CD4-positive, alpha-beta memory T cell (primary cell): ENCODE measurements around the gene LIX1. TPM values are rescaled to one million over a fixed set of nuclear protein-coding genes. Genes with fewer than 3 reads are reported as not detected.

Experiments used
- CTCF ChIA-PET: fragments of 350-600 bp; sonication (Branson Sonifier 250); formaldehyde crosslinking; loops from one replicate; lab custom pipeline; 2021; ENCODE audit warnings: inconsistent platforms; ENCODE audit not compliant: partially characterized antibody; lab: Charles Lee
- POLR2A ChIA-PET: fragments of 350-600 bp; sonication (Branson Sonifier 250); formaldehyde crosslinking; loops from one replicate; lab custom pipeline; 2021; ENCODE audit not compliant: partially characterized antibody; lab: Charles Lee
- DNase-seq, 5 donors: peaks; one replicate each; pipeline versions ENCODE4 v3.0.0 to v3.0.0-alpha.2; 2020 to 2022; ENCODE audit warnings: mixed read lengths in 1 of 5
- H3K27ac ChIP-seq: one replicate; pipeline ENCODE4 v1.7.0; 2013; ENCODE audit warnings: low read depth, low read length
- H3K27me3 ChIP-seq: 2 replicates; pipeline ENCODE4 v1.7.0; 2013; ENCODE audit warnings: mild to moderate bottlenecking, low read length, moderate library complexity; ENCODE audit not compliant: insufficient read depth
- H3K36me3 ChIP-seq: 2 replicates; pipeline ENCODE4 v1.7.0; 2013; ENCODE audit warnings: mild to moderate bottlenecking, low read length, moderate library complexity; ENCODE audit not compliant: insufficient read depth
- H3K4me1 ChIP-seq: 2 replicates; pipeline ENCODE4 v1.7.0; 2013; ENCODE audit warnings: mild to moderate bottlenecking, low read length, moderate library complexity; ENCODE audit not compliant: insufficient read depth
- H3K4me3 ChIP-seq, 2 donors: one replicate each; pipeline ENCODE4 v1.7.0; 2013; ENCODE audit warnings: low read length in 2 of 2, mild to moderate bottlenecking in 1 of 2
- H3K9me3 ChIP-seq, 2 donors: one replicate each; pipeline ENCODE4 v1.7.0; 2013; ENCODE audit warnings: low read length in 2 of 2, control low read depth in 1 of 2; ENCODE audit not compliant: control insufficient read depth in 1 of 2
- H3K27ac Mint-ChIP-seq, 7 donors: one replicate each; pipeline ENCODE4 v1.8.0; 2020 to 2021; ENCODE audit warnings: mixed read lengths in 7 of 7, mild to moderate bottlenecking in 6 of 7, inconsistent platforms in 3 of 7, moderate library complexity in 3 of 7
- H3K27me3 Mint-ChIP-seq, 2 donors: one replicate each; pipeline ENCODE4 v1.8.0; 2020 to 2021; ENCODE audit warnings: mixed read lengths in 2 of 2
- H3K36me3 Mint-ChIP-seq, 2 donors: one replicate each; pipeline ENCODE4 v1.8.0; 2020 to 2021; ENCODE audit warnings: mixed read lengths in 2 of 2, inconsistent platforms in 1 of 2, mild to moderate bottlenecking in 1 of 2
- H3K4me1 Mint-ChIP-seq, 4 donors: one replicate each; pipeline ENCODE4 v1.8.0; 2020 to 2021; ENCODE audit warnings: mixed read lengths in 4 of 4, mild to moderate bottlenecking in 1 of 4
- H3K4me3 Mint-ChIP-seq, 8 donors: one replicate each; pipeline ENCODE4 v1.8.0; 2020 to 2021; ENCODE audit warnings: mixed read lengths in 8 of 8, mild to moderate bottlenecking in 7 of 8, moderate library complexity in 6 of 8, inconsistent platforms in 3 of 8
- H3K9me3 Mint-ChIP-seq, 8 donors: one replicate each; pipeline ENCODE4 v1.8.0; 2020 to 2021; ENCODE audit warnings: mixed read lengths in 8 of 8, mild to moderate bottlenecking in 5 of 8, inconsistent platforms in 3 of 8, moderate library complexity in 1 of 8
- intact Hi-C: fragments of 100-400 bp; cut with micrococcal nuclease; formaldehyde crosslinking; loops from one replicate; pipeline ENCODE4 v1.15.1; 2023
- polyA plus RNA-seq, 2 donors: library from polyadenylated mRNA; unstranded; fragments of 300-500 nt; fragmentation: Illumina TruSeq; gene quantifications; one replicate each; pipeline ENCODE4 v1.2.3, GENCODE V29; 2021
- total RNA-seq, 2 experiments: library from RNA; stranded (reverse); gene quantifications; one replicate each; pipeline ENCODE4 v1.2.3, GENCODE V29; 2021

LIX1 gene
- total and polyA plus RNA-seq, 4 experiments from 2014 or later: not detected

DNA sequence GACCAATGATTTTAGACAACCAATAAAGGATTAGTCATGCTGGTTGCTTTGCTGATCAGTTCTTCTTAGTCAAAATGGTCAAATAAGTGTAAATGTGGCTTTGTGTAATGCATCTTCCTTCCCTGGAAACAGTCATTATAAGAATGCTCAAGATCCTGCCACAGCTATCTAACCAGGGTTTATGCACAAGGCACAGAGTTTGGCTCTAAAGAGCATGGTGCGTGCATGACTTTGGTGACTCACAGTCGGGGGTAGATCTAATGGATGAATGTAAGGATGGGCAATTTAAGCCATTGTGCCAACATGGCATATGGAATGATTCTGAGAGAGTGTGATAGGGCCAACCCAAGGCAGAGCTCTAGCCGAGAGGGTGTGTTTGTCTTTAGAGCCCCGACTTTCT is 6.5 kb downstream of the LIX1 start:
- CTCF ChIA-PET: interaction anchor here (1.5 kb wide), 1 partner anchor 267 kb away, joined by 4 read pairs; no protein-coding TSS in a partner anchor

GRCh38 chr5:97134634-97135033 is 7.8 kb downstream of the LIX1 start:
- no peaks in the 10 kb centered on the region for H3K4me1 ChIP-seq
- intact Hi-C loops: no loop called here
- H3K4me1 Mint-ChIP-seq: peaks cover 0 to 6% (median under 1%) of the 10 kb centered on the region in 4 donors
- no peak for DNase-seq
- no peak overlapping the region for H3K27ac ChIP-seq
- no peaks in the 10 kb centered on the region for H3K36me3 ChIP-seq
- CTCF ChIA-PET: interaction anchor here (1.5 kb wide), 1 partner anchor 266 kb away, joined by 4 read pairs; no protein-coding TSS in a partner anchor
- no peaks in the 10 kb centered on the region for H3K36me3 Mint-ChIP-seq
- H3K4me3 Mint-ChIP-seq: no peak overlapping the region
- H3K9me3 ChIP-seq: no peaks in the 10 kb centered on the region
- no peaks in the 10 kb centered on the region for H3K27me3 ChIP-seq
- H3K27ac Mint-ChIP-seq: no peak overlapping the region
- no peak overlapping the region for H3K4me3 ChIP-seq
- POLR2A ChIA-PET: no interaction called here
- H3K9me3 Mint-ChIP-seq: no peaks in the 10 kb centered on the region
- H3K27me3 Mint-ChIP-seq: peaks cover 4 to 5% of the 10 kb centered on the region in 2 donors

More for the DNA sequence above, 6.5 kb downstream of the LIX1 start:
- POLR2A ChIA-PET: no interaction called here
- no peaks in the 10 kb centered on the region for H3K9me3 ChIP-seq
- H3K4me1 Mint-ChIP-seq: peaks cover 0 to 6% (median under 1%) of the 10 kb centered on the region in 4 donors
- no peak overlapping the region for H3K27ac ChIP-seq
- H3K4me3 Mint-ChIP-seq: no peak overlapping the region
- no peaks in the 10 kb centered on the region for H3K9me3 Mint-ChIP-seq
- no peak overlapping the region for H3K4me3 ChIP-seq
- no peak overlapping the region for H3K27ac Mint-ChIP-seq
- no peaks in the 10 kb centered on the region for H3K36me3 ChIP-seq
- no peak for DNase-seq
- no peaks in the 10 kb centered on the region for H3K36me3 Mint-ChIP-seq
- peaks cover 5 to 8% of the 10 kb centered on the region in 2 donors for H3K27me3 Mint-ChIP-seq
- intact Hi-C loops: no loop called here
- H3K4me1 ChIP-seq: no peaks in the 10 kb centered on the region
- no peaks in the 10 kb centered on the region for H3K27me3 ChIP-seq

DNA sequence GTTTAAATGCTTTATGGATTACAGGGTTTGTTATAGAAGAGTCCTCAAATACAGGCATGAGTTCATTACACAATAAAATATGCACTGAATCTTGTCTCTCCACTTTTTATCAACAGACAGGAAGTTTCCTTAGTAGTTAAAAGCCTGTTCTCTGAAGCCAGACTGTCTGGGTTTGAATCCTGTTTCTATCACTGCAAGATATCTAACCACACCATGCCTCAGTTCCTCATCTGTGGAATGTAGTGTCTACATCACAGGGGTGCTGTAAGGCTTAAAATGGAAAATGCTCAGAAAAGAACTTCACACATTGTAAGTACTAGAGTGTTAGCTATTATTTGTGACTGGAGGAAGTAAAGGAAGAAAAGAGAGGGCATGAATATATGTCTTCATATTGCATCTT is 9.3 kb downstream of the LIX1 start:
- Mint-ChIP-seq H3K36me3 (no peaks in the 10 kb centered on the region), H3K27me3 (peaks cover 4 to 5% of the 10 kb centered on the region in 2 donors), H3K9me3 (no peaks in the 10 kb centered on the region), H3K4me3 (no peak overlapping the region), H3K4me1 (peaks cover 0 to 6% (median under 1%) of the 10 kb centered on the region in 4 donors), H3K27ac (no peak overlapping the region)
- Histone ChIP-seq H3K4me3 (no peak overlapping the region), H3K4me1 (no peaks in the 10 kb centered on the region), H3K27me3 (no peaks in the 10 kb centered on the region), H3K9me3 (no peaks in the 10 kb centered on the region), H3K36me3 (no peaks in the 10 kb centered on the region), H3K27ac (no peak overlapping the region)
- ChIA-PET CTCF (no interaction called here), POLR2A (no interaction called here)
- no peak for DNase-seq
- intact Hi-C loops: no loop called here

DNA sequence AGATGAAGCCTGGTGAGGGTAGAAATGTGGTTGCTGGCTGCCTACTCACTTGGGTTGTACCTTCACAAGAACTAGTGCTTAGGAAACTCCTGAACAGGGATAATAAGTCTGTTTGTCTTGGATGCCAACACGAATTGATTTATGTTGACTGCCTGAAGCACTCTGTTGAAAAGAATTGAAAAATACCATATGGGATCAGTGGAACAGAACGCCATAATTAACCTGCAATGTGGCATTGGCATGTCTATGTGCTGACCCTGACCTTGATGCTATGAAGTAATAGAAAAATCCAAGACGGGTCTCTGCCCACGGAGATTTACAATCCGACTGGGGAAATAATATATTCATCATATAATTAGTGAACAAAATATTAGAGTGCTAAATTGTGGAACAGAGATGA is 10.5 kb downstream of the LIX1 start:
- Mint-ChIP-seq H3K9me3 (no peaks in the 10 kb centered on the region), H3K27me3 (peaks cover 4 to 5% of the 10 kb centered on the region in 2 donors), H3K4me3 (no peak overlapping the region), H3K27ac (no peak overlapping the region), H3K36me3 (no peaks in the 10 kb centered on the region), H3K4me1 (peaks cover 0 to 6% (median under 1%) of the 10 kb centered on the region in 4 donors)
- H3K27me3 ChIP-seq: no peaks in the 10 kb centered on the region
- H3K9me3 ChIP-seq: no peaks in the 10 kb centered on the region
- ChIA-PET CTCF (no interaction called here), POLR2A (no interaction called here)
- no peaks in the 10 kb centered on the region for H3K36me3 ChIP-seq
- no peak overlapping the region for H3K4me3 ChIP-seq
- intact Hi-C loops: no loop called here
- no peaks in the 10 kb centered on the region for H3K4me1 ChIP-seq
- no peak for DNase-seq
- H3K27ac ChIP-seq: no peak overlapping the region

- POLR2A ChIA-PET: no interaction called here
- no peak overlapping the region for H3K4me3 ChIP-seq
These were observed 11.2 kb downstream of the LIX1 start for GRCh38 chr5:97131139-97131710.

GRCh38 chr5:97127727-97128126 is 14.7 kb downstream of the LIX1 start:
- Histone ChIP-seq H3K9me3 (no peaks in the 10 kb centered on the region), H3K36me3 (no peaks in the 10 kb centered on the region), H3K27ac (no peak overlapping the region), H3K27me3 (no peaks in the 10 kb centered on the region), H3K4me1 (no peaks in the 10 kb centered on the region), H3K4me3 (no peak overlapping the region)
- Mint-ChIP-seq H3K4me3 (no peak overlapping the region), H3K4me1 (peaks cover 0 to 2% (median 0%) of the 10 kb centered on the region in 4 donors), H3K9me3 (no peaks in the 10 kb centered on the region), H3K27ac (no peak overlapping the region), H3K36me3 (no peaks in the 10 kb centered on the region), H3K27me3 (peaks cover 12 to 13% of the 10 kb centered on the region in 2 donors)
- POLR2A ChIA-PET: no interaction called here
- intact Hi-C loops: no loop called here
- no peak for DNase-seq
- CTCF ChIA-PET: no interaction called here

More at GRCh38 chr5:97131139-97131710, 11.2 kb downstream of the LIX1 start:
- H3K4me3 Mint-ChIP-seq: no peak overlapping the region
- H3K9me3 ChIP-seq: no peaks in the 10 kb centered on the region
- no peak overlapping the region for H3K27ac ChIP-seq
- no peaks in the 10 kb centered on the region for H3K4me1 ChIP-seq
- no peaks in the 10 kb centered on the region for H3K27me3 ChIP-seq
- H3K36me3 ChIP-seq: no peaks in the 10 kb centered on the region
- H3K9me3 Mint-ChIP-seq: no peaks in the 10 kb centered on the region
- peaks cover 0 to 6% (median under 1%) of the 10 kb centered on the region in 4 donors for H3K4me1 Mint-ChIP-seq
- CTCF ChIA-PET: interaction anchor here (1.5 kb wide), 1 partner anchor 31 kb away, joined by 4 read pairs; no protein-coding TSS in a partner anchor
- DNase-seq: no peak
- no peaks in the 10 kb centered on the region for H3K36me3 Mint-ChIP-seq
- H3K27ac Mint-ChIP-seq: no peak overlapping the region
- H3K27me3 Mint-ChIP-seq: peaks cover 4 to 6% of the 10 kb centered on the region in 2 donors
- intact Hi-C loops: no loop called here

GRCh38 chr5:97125125-97125683 is 17.2 kb downstream of the LIX1 start:
- ChIA-PET POLR2A (no interaction called here), CTCF (no interaction called here)
- no peak for DNase-seq
- H3K36me3 ChIP-seq: no peaks in the 10 kb centered on the region
- H3K27me3 ChIP-seq: no peaks in the 10 kb centered on the region
- Mint-ChIP-seq H3K27ac (no peak overlapping the region), H3K27me3 (peaks cover 12 to 15% of the 10 kb centered on the region in 2 donors), H3K4me1 (no peaks in the 10 kb centered on the region), H3K36me3 (no peaks in the 10 kb centered on the region), H3K9me3 (no peaks in the 10 kb centered on the region), H3K4me3 (no peak overlapping the region)
- intact Hi-C loops: no loop called here
- no peak overlapping the region for H3K4me3 ChIP-seq
- H3K27ac ChIP-seq: no peak overlapping the region
- H3K4me1 ChIP-seq: no peaks in the 10 kb centered on the region
- H3K9me3 ChIP-seq: no peaks in the 10 kb centered on the region
